Measurements from ENCODE around the gene CHL1.

CHL1 gene

DNA sequence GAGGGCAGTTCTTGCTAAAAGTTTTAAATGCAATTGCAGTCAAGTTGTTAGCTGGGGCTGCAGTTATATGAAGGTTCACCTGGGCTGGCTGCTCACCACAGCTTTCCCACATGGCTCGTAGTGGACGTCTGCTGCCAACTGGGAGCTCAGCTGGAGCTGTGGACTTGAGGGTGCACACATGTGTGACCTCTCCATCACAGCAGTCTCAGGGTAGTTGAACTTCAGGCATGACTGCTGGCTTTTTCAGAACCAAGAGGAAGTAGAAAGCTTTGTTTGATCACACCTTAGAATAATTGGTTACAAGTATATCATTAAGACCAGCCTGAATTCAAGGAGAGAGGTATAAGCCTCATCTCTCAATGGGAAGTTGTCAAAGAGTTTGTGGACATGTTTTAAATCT lies 74.1 kb downstream of the CHL1 start:
- no peak for DNase-seq (ENCODE audit: low read depth)
- H3K4me3 ChIP-seq (ENCODE audit: low read depth, low read length), result no peak overlapping the region

GRCh38 chr3:274927-275326 lies 78.4 kb downstream of the CHL1 start:
- DNase-seq (ENCODE audit: low read depth), result no peak
- no peak overlapping the region for H3K4me3 ChIP-seq (ENCODE audit: low read depth, low read length)

- H3K4me3 ChIP-seq (ENCODE audit: low read depth, low read length), result no peak overlapping the region
- DNase-seq (ENCODE audit: low read depth), result no peak
Observed at GRCh38 chr3:277873-278272, 81.3 kb downstream of the CHL1 start.

GRCh38 chr3:278300-279064 lies 81.9 kb downstream of the CHL1 start:
- no peak for DNase-seq (ENCODE audit: low read depth)

GRCh38 chr3:279325-279724 lies 82.8 kb downstream of the CHL1 start:
- no peak for DNase-seq (ENCODE audit: low read depth)
- H3K4me3 ChIP-seq (ENCODE audit: low read depth, low read length), result no peak overlapping the region

More at GRCh38 chr3:278300-279064, 81.9 kb downstream of the CHL1 start:
- no peak overlapping the region for H3K4me3 ChIP-seq (ENCODE audit: low read depth, low read length)

DNA sequence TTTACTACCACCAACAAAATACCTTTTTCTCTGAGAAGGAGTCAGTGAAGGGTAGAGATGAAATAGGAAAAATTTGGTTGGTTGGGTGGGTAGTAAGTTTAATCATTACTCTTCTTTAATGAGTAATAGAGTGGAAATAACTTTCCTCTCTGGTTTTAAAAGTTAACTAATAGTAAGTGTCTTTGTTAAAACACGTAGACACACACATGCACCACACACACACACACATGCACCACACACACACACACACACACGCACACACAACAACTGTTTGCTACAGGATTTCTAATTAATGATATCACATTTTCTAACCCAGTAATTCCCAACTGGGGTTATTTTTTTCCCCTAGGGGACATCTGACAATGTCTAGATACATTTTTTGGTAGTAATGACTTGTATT lies 84.1 kb downstream of the CHL1 start:
- no peak for DNase-seq (ENCODE audit: low read depth)

GRCh38 chr3:284322-284721 lies 87.8 kb downstream of the CHL1 start:
- H3K4me3 ChIP-seq (ENCODE audit: low read depth, low read length), result no peak overlapping the region
- DNase-seq (ENCODE audit: low read depth), result no peak

More for the DNA sequence above, 84.1 kb downstream of the CHL1 start:
- H3K4me3 ChIP-seq (ENCODE audit: low read depth, low read length), result no peak overlapping the region

DNA sequence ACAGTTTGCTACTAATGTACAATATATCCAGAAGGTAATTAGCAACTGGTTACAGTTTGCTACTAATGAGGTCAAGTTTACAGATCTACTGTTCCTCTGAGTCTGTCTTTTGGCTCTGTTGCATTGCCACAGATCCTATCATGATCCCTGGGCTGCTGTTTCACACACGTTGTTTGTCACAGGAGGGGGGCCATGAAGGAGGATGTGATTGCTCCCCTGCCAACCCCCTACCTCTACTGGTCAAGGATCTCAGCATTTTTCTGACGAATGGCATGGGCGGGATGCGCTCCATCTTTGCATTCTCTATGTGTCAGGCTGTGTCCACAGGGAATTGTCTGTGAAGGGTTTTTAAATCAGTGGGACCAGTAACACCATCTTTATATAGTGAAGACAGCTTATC lies 91.9 kb downstream of the CHL1 start:
- no peak for DNase-seq (ENCODE audit: low read depth)

DNA sequence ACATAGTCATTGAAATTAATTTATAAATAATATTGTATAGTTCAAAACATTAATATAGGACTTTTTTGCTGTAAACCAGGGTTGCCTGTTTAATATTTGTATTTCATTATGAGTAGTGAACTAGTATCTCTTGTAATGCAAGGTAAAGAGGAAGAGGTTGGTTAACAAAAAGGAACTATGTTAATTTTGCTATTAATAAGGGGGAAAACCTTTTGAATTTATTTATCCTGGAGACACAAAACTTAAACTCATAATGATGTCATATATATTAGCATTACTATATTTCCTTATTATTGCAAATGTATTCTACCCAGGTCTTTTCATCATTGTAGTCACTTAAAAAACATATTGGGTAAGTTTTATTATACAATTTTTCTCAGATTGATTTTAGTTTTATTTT lies 94.5 kb downstream of the CHL1 start:
- no peak overlapping the region for H3K4me3 ChIP-seq (ENCODE audit: low read depth, low read length)
- no peak for DNase-seq (ENCODE audit: low read depth)

More for the DNA sequence above, 91.9 kb downstream of the CHL1 start:
- no peak overlapping the region for H3K4me3 ChIP-seq (ENCODE audit: low read depth, low read length)

- no peak for DNase-seq (ENCODE audit: low read depth)
- H3K4me3 ChIP-seq (ENCODE audit: low read depth, low read length), result no peak overlapping the region
Observed at GRCh38 chr3:291646-292436, 95.3 kb downstream of the CHL1 start.

DNA sequence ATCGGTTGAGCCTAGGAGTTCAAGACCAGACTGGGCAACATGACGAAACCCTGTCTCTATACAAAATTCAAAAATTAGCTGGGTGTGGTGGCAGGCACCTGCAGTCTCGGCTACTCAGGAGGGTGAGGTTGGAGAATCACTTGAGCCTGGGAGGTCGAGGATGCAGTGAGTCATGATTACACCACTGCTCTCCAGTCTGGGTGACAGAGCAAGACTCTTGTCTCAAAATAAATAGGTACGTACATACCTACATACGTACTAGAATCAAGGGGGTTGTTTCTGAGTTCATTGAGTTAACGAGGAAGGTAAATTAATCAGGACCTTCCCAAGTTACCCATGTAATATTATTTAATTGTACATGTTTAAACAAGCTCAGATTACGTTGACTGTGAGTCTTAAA lies 97.5 kb downstream of the CHL1 start:
- no peak for DNase-seq (ENCODE audit: low read depth)
- no peak overlapping the region for H3K4me3 ChIP-seq (ENCODE audit: low read depth, low read length)

GRCh38 chr3:294581-294980 lies 98.0 kb downstream of the CHL1 start:
- DNase-seq (ENCODE audit: low read depth), result no peak
- H3K4me3 ChIP-seq (ENCODE audit: low read depth, low read length), result no peak overlapping the region

GRCh38 chr3:295166-295565 lies 98.6 kb downstream of the CHL1 start:
- no peak for DNase-seq (ENCODE audit: low read depth)
- H3K4me3 ChIP-seq (ENCODE audit: low read depth, low read length), result no peak overlapping the region

- H3K4me3 ChIP-seq (ENCODE audit: low read depth, low read length), result no peak overlapping the region
- no peak for DNase-seq (ENCODE audit: low read depth)
Observed at GRCh38 chr3:297585-297984, 101.0 kb downstream of the CHL1 start.

GRCh38 chr3:299590-300301 lies 103.2 kb downstream of the CHL1 start:
- no peak for DNase-seq (ENCODE audit: low read depth)
- H3K4me3 ChIP-seq (ENCODE audit: low read depth, low read length), result no peak overlapping the region

DNA sequence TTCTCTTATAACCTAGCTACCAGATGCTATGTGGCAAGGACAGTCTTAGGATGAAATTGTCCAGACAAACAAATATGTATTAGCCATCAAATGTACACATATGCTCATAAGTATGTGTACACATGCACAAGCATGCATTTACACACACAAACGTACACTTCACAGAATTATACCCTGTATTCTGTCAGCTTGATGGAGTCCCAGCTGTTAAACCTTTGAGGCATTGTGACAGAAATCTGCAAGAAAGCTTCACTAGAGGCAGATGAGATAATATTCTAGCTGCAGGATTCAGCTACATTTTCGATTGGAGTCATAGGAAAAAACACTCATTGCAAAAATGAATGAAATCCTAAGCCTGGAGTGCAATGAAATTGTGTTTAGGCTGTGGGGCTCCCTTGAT lies 110.6 kb downstream of the CHL1 start:
- H3K4me3 ChIP-seq (ENCODE audit: low read depth, low read length), result no peak overlapping the region
- DNase-seq (ENCODE audit: low read depth), result no peak

GRCh38 chr3:308597-309321 lies 112.2 kb downstream of the CHL1 start:
- no peak for DNase-seq (ENCODE audit: low read depth)
- no peak overlapping the region for H3K4me3 ChIP-seq (ENCODE audit: low read depth, low read length)

GRCh38 chr3:312160-312733 lies 115.7 kb downstream of the CHL1 start:
- H3K4me3 ChIP-seq (ENCODE audit: low read depth, low read length), result no peak overlapping the region
- no peak for DNase-seq (ENCODE audit: low read depth)

DNA sequence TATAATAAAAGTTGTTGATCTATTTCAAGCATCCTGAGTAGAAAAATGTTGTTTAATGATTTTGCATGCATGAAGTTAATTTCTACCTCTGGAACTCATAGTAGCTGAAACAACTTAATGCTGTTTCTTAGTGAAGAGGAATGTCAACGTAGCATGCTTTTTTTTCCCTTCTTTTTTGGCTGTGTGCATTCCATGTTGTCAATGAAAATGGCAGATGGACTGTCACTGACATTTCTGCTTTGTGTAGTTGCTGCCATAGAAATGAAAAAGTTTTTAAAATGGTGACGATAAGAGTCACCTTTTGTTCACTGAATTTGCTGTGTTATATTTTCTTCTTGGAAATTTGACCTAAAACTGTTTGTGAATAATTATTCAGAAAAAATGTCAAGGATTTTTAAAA lies 116.3 kb downstream of the CHL1 start:
- DNase-seq (ENCODE audit: low read depth), result no peak
- H3K4me3 ChIP-seq (ENCODE audit: low read depth, low read length), result no peak overlapping the region

All from skeletal muscle cell (primary cell).